WERI-Rb-1 (cell line): Measurements from ENCODE around the gene CMKLR1.
A peak's percentile ranks its signal among the peaks of the same experiment; 100 is the strongest.

Source experiments
- DNase-seq: peaks from one replicate; pipeline ENCODE4 v3.0.0-alpha.2; 2020
- H3K27ac ChIP-seq: fragments of 250-450 bp; sonication (Bioruptor Pico); 2 replicates; pipeline ENCODE4 v1.5.1; 2020; ENCODE audit warnings: mild to moderate bottlenecking, moderate library complexity
- H3K27me3 ChIP-seq: fragments of 250-450 bp; sonication (Bioruptor Pico); 2 replicates; pipeline ENCODE4 v1.5.1; 2021; ENCODE audit warnings: mild to moderate bottlenecking, low read depth, moderate library complexity; ENCODE audit not compliant: insufficient read depth, severe bottlenecking
- H3K36me3 ChIP-seq: fragments of 250-450 bp; sonication (Bioruptor Pico); 2 replicates; pipeline ENCODE4 v1.5.1; 2020; ENCODE audit warnings: mild to moderate bottlenecking, moderate library complexity
- H3K4me3 ChIP-seq: 2 replicates; pipeline ENCODE4 v1.5.1; 2011; ENCODE audit warnings: low read depth, mild to moderate bottlenecking, control low read depth, low read length
- H3K9me3 ChIP-seq: fragments of 250-450 bp; sonication (Bioruptor Pico); 2 replicates; pipeline ENCODE4 v1.5.1; 2021; ENCODE audit warnings: mild to moderate bottlenecking, moderate library complexity; ENCODE audit not compliant: severe bottlenecking
- CTCF ChIP-seq: IDR thresholded peaks from 2 replicates; pipeline ENCODE4 v1.5.1; 2011; ENCODE audit warnings: low read depth, mild to moderate bottlenecking, control low read depth, inconsistent platforms, low read length

Gene CMKLR1

GRCh38 chr12:108273217-108273616, 65.9 kb downstream of the CMKLR1 start:
- peak; percentile 67 for DNase-seq
- Histone ChIP-seq H3K36me3 (no peaks in the 10 kb centered on the region), H3K9me3 (no peaks in the 10 kb centered on the region), H3K27me3 (peaks cover 8% of the 10 kb centered on the region), H3K27ac (no peak overlapping the region), H3K4me3 (no peak overlapping the region)
- no peak for TF ChIP-seq CTCF

GRCh38 chr12:108271951-108272872, 66.9 kb downstream of the CMKLR1 start:
- Histone ChIP-seq H3K4me3 (no peak overlapping the region), H3K9me3 (no peaks in the 10 kb centered on the region), H3K36me3 (no peaks in the 10 kb centered on the region), H3K27me3 (peaks cover 11% of the 10 kb centered on the region), H3K27ac (no peak overlapping the region)
- TF ChIP-seq CTCF = no peak
- DNase-seq = peak; percentile 64

GRCh38 chr12:108270849-108271143, 68.3 kb downstream of the CMKLR1 start:
- Histone ChIP-seq H3K4me3 (no peak overlapping the region), H3K27me3 (peaks cover 13% of the 10 kb centered on the region), H3K9me3 (no peaks in the 10 kb centered on the region), H3K27ac (no peak overlapping the region), H3K36me3 (no peaks in the 10 kb centered on the region)
- DNase-seq = no peak
- no peak for TF ChIP-seq CTCF

- Histone ChIP-seq H3K36me3 (no peaks in the 10 kb centered on the region), H3K27ac (no peak overlapping the region), H3K27me3 (peaks cover 13% of the 10 kb centered on the region), H3K4me3 (no peak overlapping the region), H3K9me3 (no peaks in the 10 kb centered on the region)
- no peak for TF ChIP-seq CTCF
- no peak for DNase-seq
These were observed 68.9 kb downstream of the CMKLR1 start for GRCh38 chr12:108270035-108270848.

- Histone ChIP-seq H3K27me3 (peaks cover 14% of the 10 kb centered on the region), H3K9me3 (no peaks in the 10 kb centered on the region), H3K36me3 (no peaks in the 10 kb centered on the region), H3K4me3 (no peak overlapping the region), H3K27ac (no peak overlapping the region)
- no peak for DNase-seq
- TF ChIP-seq CTCF = no peak
These were observed 69.9 kb downstream of the CMKLR1 start for GRCh38 chr12:108269224-108269623.
